Measurements from ENCODE around the gene MSMB.
"Not testable (repeated sequence)": the region's sequence is repeated elsewhere in the genome, so short reads cannot be mapped to it uniquely, and the experiment has no call there.

Gene MSMB

GRCh38 chr10:46046261-46046660, at the start of gene MSMB:
TSS of gene MSMB (minus strand) at chr10:46046269. CDS start at chr10:46046237, 32 bp downstream.
- no peak for DNase-seq (ENCODE audit: low read depth in 2 of 2)

- no peak for DNase-seq (ENCODE audit: low read depth in 2 of 2)
These were observed 49.1 kb upstream of the MSMB start for GRCh38 chr10:46094931-46095750.

- DNase-seq (ENCODE audit: low read depth in 2 of 2): no peak
These were observed 48.1 kb upstream of the MSMB start for GRCh38 chr10:46094197-46094500.

- DNase-seq (ENCODE audit: low read depth in 2 of 2): not testable (repeated sequence)
These were observed 47.5 kb upstream of the MSMB start for GRCh38 chr10:46093316-46094196.

- DNase-seq (ENCODE audit: low read depth in 2 of 2): no peak
These were observed 46.5 kb upstream of the MSMB start for GRCh38 chr10:46092524-46093081.

GRCh38 chr10:46091828-46092523, 45.9 kb upstream of the MSMB start:
- no peak for DNase-seq (ENCODE audit: low read depth in 2 of 2)

- DNase-seq (ENCODE audit: low read depth in 2 of 2): no peak
These were observed 45.2 kb upstream of the MSMB start for GRCh38 chr10:46091080-46091827.

- no peak for DNase-seq (ENCODE audit: low read depth in 2 of 2)
These were observed 44.3 kb upstream of the MSMB start for GRCh38 chr10:46090258-46090812.

- not testable (repeated sequence) for DNase-seq (ENCODE audit: low read depth in 2 of 2)
These were observed 41.3 kb upstream of the MSMB start for GRCh38 chr10:46087381-46087780.

- no peak for DNase-seq (ENCODE audit: low read depth in 2 of 2)
These were observed 38.5 kb upstream of the MSMB start for GRCh38 chr10:46084321-46085165.

GRCh38 chr10:46080886-46081285, 34.8 kb upstream of the MSMB start:
- DNase-seq (ENCODE audit: low read depth in 2 of 2): no peak

- no peak for DNase-seq (ENCODE audit: low read depth in 2 of 2)
These were observed 33.9 kb upstream of the MSMB start for GRCh38 chr10:46079831-46080585.

GRCh38 chr10:46077731-46078413, 31.8 kb upstream of the MSMB start:
- no peak for DNase-seq (ENCODE audit: low read depth in 2 of 2)

GRCh38 chr10:46077141-46077554, 31.1 kb upstream of the MSMB start:
- DNase-seq (ENCODE audit: low read depth in 2 of 2): no peak

- DNase-seq (ENCODE audit: low read depth in 2 of 2): no peak
These were observed 29.8 kb upstream of the MSMB start for GRCh38 chr10:46075869-46076268.

- DNase-seq (ENCODE audit: low read depth in 2 of 2): no peak
These were observed 28.3 kb upstream of the MSMB start for GRCh38 chr10:46074196-46074946.

- no peak for DNase-seq (ENCODE audit: low read depth in 2 of 2)
These were observed 27.5 kb upstream of the MSMB start for GRCh38 chr10:46073564-46073963.

GRCh38 chr10:46070749-46071148, 24.7 kb upstream of the MSMB start:
- no peak for DNase-seq (ENCODE audit: low read depth in 2 of 2)

Data from stimulated activated CD4-positive, alpha-beta T cell treated with anti-CD3 and anti-CD28 coated beads, Interleukin-12 subunit alpha, Interleukin-12 subunit beta, amount 100 ng/mL, for 24 hours (primary cell).